Activated naive CD8-positive, alpha-beta T cell treated with anti-CD3 and anti-CD28 coated beads, Interleukin-2, amount 10 ng/mL, durations not matched to agents 7 days and 5 days (primary cell): Measurements from ENCODE around the gene ENOSF1. TPM values are rescaled to one million over a fixed set of nuclear protein-coding genes. Genes with fewer than 3 reads are reported as not detected.

Source experiments
- total RNA-seq, 2 experiments: library from RNA; stranded (reverse); gene quantifications; one replicate each; pipeline ENCODE4 v1.2.3, GENCODE V29; 2021

ENOSF1 gene
- total RNA-seq, 2 experiments from 2014 or later, result 76.0 to 79.5 TPM

Other genes with a start within 250 kb of the ENOSF1 start
- under 1 TPM; 0.06 to 0.11 TPM for gene COLEC12, start 211.9 kb downstream of the ENOSF1 start, total RNA-seq
- gene CETN1, start 132.2 kb downstream of the ENOSF1 start, total RNA-seq, result not detected
- not detected for gene CLUL1, start 115.6 kb downstream of the ENOSF1 start, total RNA-seq
- gene TYMS, start 55.0 kb downstream of the ENOSF1 start, total RNA-seq, result 100 to 1,000 TPM; 306 to 322 TPM
- gene YES1, start 99.6 kb upstream of the ENOSF1 start, total RNA-seq, result 10 to 100 TPM; 18.0 to 22.0 TPM
- not detected for gene ADCYAP1, start 192.2 kb upstream of the ENOSF1 start, total RNA-seq